ENCODE data around the gene OPRM1.
"Not testable (repeated sequence)": the region's sequence is repeated elsewhere in the genome, so short reads cannot be mapped to it uniquely, and the experiment has no call there.

Gene OPRM1

DNA sequence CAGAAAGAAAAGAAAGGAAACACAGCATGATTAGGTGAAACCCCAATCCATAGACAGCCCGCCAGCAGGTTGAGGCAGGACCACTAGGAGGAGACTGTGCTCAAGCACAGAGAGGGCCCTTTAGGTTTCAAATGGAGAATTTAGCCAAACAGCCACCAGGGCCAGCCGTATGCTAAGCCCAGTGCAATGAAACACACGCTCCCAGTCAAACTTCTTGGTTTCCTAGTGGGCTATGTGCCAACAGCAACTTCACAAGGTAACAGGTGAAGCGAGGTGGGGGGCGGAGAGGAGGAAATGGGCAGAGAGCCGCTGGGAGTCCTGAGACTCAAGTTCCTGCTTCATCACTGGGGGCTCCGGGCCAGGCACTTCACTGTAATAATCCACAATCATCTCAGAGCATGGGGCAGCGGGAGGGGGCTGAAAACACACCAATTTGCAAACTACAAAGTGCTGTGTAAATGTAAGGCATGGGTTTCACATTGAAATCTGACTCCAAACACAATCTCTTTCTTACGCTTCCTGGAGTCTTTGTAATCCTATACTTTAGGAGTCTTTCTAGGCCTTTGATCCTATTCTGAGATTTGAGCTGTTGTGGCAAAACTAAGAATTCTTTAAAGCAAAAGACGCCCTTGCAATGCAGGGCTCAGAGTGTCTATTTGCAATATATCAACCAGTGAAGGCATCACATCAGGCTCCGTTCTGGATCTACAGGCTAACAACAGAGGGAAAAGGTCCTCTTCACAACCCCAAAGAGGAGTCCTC, 117.3 kb downstream of the OPRM1 start:
- DNase-seq: peak; percentile 81

DNA sequence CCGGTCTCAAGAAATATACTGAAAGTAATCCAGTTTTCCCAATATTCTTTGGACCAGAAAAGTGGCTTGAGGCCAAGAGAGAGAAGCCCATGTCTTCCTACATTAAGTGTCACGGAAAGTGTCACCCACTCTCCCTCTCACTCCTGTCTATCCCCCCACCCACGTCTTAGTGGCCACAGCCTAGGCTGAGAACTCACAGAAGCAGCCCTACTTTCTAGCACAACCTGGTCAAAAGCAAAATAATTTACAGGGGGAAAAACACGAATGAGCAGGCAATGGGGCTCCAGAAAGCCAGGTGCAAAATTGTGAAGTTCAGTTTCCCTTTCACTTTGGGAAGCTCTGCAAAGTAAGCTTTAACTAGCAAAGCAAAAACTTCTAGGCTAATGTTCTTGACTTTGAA, 118.0 kb downstream of the OPRM1 start:
- no peak for DNase-seq

DNA sequence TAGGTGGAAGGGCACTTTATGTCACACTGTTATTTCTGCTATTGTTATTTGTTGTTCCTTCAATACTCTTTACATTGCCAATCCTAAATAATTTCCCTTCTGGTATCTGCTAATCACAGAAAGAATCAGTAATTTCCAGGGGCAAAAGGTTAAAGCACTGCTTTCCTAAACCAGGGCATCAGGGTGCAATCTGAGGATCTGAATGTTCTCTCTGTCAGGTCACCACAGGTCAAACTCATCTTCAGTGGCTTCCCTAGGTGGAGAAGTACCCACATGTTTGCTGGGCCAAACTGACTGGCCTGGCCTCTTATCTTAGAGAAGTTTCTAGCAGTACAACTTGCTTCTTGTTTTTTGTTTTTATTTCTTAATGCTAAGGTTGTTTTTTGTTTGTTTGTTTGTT, 118.7 kb downstream of the OPRM1 start:
- no peak for DNase-seq

DNA sequence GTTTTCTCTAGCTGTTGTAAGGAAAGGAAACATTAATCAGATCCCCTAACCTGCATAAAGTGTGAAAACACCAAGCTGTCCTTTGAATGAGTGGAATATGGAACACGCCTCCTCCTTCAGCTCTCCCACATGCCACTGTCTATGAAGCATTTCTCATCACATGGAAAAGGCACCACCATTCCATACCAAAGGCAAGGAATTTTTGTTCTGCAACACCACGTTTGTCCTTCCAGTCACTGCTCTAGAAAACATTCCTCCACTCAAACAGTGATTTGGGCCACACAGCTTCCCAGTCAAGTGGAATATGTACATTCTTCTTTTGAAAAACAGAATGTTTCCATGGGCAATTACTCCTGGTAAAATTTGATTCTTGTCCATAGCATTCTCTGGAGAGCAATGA, 120.1 kb downstream of the OPRM1 start:
- no peak for DNase-seq

DNA sequence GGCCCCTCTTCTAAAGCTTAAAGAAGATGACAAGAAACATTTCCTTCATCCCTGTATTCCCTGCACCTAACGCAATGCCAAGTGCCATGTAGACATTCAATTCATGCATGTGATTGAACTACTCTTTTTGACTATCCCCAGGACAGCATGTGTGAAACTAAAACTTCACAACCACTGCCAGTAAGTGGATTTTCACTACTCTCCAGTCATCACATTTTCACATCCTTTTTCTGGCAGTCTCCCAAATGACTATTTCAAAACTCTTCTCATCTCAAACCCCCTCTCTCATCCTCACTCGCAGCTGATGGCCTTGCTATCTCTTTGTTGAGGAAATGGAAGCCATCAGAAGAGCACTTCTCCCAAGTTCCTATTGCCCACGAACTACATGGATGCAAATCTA, 122.6 kb downstream of the OPRM1 start:
- no peak for DNase-seq

DNA sequence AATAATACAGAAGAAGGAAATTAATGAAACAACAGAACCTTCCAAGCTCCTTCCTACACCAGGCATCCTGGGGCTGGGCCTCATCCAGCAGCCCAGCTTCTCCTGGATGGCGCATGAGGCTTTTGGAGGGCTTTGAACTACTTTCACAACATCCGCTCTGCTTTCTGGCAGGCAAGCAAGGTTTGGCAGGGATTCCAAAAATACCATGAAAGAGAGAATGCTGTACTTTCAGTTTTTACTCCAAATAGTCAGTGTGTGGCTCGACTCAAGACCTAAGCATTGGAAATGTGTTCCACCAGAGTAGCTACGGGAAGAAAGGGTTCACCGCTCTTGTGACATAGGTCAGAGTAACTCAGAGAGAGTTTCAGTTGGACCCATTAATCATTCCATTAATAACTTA, 125.4 kb downstream of the OPRM1 start:
- no peak for DNase-seq

DNA sequence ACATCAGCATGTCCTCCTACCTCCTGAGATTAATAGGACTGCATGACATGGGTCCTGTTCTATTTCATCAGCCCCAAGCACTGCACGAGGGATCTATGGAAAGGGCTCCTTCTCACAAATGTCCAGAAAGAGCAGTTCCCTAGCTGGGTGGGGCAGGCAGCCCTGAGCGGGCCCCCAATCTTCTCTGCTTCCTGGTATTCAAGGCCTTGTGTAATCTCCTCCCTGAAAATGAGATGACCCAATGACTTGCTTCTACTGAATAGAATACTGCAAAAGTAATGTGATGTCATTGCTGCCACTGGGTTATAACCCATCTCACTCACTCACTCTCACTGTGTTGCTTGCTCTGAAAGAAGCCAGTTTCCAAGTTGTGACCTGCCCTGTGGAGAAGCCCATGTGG, 126.4 kb downstream of the OPRM1 start:
- no peak for DNase-seq

DNA sequence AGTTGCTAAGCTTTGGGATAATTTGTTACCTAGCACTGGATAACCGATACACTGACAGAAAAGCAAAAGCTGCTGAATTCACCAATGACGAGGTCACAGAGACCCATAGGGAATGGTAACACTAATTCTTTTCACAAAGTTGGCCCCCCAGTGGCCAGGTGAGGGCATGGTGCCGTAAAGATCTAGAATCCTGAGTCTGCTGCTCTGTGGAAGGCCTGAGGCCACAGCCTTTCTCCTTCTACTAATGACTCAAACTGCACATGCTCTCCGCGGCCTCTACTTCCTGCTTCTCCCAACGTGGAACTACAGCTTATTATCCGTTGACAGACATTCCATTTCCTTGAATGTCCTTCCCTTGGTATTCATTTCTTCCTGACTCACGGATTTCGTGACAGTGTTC, 127.1 kb downstream of the OPRM1 start:
- no peak for DNase-seq

DNA sequence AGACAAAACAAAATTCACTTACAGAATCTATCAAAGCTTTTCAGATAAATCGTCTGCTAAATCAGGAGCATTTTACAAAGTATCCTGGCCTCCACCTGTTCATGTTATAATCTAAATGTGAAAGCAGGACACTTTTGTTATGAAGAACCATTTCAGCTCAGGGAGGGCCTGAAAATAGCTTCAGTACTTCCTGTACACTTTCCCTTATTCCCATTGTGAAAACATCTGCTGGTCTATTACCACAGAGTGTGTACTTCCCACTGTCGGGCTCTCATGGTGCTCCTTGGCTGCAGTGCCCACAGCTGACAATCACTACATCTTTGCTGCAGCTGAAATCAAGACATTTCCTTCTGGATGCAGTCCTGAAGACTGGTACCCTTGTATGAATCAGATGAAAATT, 128.1 kb downstream of the OPRM1 start:
- no peak for DNase-seq

DNA sequence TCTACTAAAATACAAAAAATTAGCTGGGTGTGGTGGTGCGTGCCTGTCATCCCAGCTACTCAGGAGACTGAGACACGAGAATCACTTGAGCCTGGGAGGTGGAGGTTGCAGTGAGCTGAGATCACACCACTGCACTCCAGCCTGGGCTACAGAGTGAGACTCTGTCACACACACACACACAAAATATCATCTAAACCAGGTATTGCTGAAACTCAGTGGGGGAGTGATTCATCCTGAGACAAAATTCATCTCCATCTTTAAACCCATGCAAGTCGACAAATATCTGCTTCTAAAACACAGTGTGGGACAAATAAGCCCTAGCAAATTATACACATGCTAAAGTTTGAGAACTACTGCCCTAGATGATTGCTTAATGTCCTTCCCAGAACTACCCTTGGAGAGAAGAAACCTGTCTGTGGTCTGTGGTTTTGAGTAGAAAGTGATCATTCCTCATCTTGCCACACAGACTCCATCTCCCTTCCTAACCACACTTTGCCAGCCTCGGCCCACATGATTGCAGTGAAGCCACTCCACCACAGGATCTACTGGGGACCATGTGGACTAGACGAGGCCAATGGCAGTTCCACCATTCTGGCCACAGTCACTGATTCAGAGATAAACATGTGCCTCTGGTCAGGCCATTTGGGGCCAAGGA, 130.3 kb downstream of the OPRM1 start:
- no peak for DNase-seq

DNA sequence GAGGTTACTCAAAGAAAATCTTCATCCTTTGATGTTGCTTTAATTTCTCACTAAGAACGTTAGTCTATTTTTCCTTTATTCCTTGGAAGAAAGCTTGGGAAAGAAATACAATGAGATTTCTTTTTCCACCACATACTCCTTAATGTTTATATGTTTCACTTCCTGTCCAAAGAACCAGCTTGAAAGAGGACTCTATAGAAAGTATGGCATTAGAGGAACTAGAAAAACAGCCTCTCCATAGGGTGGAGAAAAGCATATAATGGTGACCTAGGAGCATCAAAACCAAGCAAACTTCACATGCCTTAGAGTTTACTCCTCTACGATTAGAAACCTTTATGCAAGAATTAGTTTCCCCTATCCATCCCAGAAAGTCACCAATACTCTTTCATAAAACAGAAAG, 131.1 kb downstream of the OPRM1 start:
- no peak for DNase-seq

DNA sequence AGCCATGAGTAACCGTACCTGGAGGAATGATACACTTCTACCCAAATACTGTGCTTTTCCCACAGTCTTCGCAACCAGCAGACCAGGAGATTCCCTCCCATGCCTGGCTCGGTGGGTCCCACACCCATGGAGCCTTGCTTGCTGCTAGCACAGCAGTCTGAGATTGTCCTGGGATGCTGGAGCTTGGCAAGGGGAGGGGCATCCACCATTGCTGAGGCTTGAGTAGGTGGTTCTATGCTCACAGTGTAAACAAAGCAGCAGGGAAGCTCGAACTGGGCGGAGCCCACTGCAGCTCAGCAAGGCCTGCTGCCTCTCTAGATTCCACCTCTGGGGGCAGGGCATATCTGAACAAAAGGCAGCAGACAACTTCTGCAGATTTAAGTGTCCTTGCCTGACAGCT, 133.4 kb downstream of the OPRM1 start:
- DNase-seq: not testable (repeated sequence)

DNA sequence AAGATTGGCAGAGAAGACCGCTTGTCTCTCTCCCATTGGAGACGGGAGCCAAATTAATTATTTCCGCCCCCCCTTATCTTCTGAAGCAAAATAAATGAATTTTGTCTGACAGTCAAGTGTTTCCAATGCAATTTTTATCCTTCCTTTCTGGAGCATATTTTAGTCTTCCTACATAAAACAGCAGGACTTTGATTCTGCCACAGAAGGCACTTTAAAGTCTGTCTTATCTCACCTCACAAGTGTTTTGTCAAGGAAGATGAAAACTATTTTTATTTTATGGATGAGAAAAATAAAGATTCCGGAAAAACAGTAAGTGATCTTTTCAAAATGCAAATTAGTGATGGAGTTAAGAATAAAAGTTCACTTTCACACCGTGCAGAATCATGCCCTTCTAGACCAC, 140.4 kb downstream of the OPRM1 start:
- no peak for DNase-seq

DNA sequence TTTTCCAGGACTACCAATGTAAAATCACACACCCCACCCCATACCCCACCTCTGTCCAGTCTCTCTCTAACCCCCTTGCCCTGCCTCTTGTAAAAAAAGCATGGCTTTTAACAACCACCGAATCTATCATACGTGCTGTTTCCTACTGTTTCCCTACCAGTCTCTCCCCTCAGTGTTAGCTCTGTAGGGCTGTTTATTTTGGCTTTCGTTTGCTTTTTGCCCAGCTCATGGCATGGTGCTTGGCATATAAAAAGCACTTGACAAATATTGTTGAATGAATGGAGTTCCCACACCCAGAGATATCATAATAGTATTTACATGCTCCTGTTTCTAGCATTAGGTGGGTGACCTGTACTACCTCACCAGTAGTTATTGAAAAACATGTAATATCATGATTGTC, 148.2 kb downstream of the OPRM1 start:
- DNase-seq: no peak

DNA sequence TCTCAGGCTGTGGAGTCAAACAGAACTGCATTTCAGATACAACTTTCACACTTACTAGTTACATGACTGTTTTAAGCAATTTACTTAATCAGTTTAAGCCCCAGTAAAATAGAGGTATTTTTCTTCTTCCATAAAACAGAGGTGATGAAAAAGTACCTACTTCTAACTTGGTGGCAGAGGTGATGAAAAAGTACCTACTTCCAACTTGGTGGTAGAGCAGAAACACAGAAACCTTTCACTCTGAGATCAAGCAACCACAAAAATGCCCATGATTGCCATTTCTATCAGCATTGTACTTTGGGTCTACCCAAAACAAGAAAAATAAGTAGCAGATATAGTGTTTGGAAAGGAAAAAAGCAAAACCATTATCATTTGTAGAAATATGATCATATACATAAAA, 148.7 kb downstream of the OPRM1 start:
- DNase-seq: no peak

DNA sequence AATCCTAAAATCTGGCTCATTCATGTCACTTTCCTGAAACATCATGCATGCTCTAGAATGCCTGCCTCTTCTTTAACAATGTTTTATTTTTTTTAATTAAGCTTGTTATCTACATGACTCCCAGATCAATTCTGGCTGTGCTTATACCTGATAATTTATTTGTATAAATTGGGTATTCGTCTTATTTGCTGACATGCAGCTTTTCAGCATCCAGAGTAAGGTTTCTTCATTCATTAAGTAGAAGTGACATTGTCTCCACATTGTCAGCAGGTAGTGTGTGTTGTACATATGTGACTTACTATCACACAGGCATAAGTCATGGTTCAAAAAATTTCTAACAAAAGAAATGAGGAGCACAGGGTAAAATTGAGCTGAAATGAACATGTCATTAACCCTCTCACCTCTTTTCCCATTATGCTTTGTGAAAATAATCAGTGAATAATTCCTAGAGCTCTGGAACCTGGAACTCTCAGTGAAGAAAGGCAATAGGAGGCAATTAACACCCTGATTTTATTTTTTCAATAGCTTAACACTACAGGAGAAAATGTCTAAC, 157.4 kb downstream of the OPRM1 start:
- DNase-seq: no peak

DNA sequence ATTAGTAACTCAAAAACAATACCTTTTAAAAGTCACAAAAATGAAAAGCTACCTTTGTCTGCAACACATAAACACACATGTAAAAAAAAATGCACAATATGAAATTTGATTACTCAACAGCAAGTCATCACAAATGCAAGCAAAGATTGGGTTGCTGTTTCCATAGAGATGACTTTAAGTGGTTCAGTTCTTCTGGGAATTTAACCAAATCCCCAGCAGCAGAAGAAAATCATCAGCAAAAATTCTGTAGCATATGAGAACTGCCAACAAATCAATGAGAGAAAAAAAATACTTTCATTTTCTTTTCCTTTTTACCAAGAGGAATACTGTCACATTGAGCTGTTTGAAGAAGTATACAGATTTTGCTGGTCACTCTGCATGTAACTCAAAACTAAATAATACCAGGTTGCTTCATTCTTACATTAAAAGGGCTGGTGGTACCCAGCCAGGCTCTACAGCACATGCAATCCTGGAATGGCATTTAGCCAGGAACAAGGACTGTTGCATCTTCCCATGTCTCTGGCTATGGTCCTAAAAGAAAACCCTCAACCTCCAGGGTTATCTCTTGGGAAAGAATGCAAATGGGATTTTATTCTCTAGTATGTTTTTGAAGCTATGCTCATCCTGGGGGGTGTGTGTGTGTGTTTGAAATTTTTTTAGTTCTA, 158.3 kb downstream of the OPRM1 start:
- no peak for DNase-seq

DNA sequence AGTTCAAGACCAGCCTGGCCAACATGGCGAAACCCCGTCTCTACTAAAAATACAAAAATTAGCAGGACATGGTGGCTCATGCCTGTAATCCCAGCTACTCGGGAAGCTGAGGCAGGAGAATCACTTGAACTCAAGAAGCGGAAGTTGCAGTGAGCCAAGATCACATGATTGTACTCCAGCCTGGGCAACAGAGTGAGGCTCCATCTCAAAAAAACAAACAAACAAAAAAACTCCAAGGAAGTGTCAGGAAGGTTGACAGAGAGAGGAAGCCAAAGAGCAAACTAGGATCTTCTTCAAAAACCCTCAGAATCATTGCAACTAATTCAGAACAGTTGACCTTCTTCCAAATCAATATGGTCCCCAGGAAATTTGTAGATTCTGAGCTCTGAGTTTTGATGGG, 162.6 kb downstream of the OPRM1 start:
- not testable (repeated sequence) for DNase-seq

DNA sequence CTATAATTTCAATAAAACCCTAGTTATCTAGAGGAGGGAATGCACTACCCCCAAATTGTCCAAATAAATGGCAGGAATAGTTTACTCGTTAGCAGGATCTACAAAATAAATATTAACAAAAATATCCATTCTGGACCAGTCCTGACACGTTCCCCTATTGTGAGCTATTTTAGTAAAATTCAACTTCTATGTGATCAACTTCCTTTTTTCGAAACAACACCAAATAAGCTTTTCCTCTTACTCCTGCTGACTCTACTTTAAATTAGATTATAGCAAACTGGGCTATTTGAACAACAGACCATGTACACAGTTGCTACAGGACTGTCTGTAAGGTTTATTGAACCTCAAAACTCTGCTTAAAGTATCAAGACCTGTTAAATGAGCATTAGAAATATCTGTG, 163.3 kb downstream of the OPRM1 start:
- DNase-seq: no peak

DNA sequence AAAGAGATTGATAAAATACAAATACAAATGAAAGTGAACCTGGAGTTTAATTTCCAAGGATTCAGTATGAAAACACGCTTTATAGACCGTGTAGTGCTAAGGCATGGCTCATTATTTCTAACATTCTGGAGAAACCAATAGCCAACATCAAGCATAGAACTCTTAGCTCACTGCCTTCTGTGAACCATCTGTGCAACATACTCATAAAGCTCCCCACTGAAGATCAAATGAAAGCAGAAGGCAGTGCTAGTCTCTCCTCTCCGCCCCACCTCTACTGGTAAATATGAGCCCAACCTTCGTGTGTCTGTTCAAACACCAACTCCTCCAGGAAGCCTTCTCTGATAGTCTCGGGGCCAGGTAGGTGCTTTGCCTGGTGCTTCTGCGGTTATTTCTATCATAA, 163.9 kb downstream of the OPRM1 start:
- no peak for DNase-seq

DNA sequence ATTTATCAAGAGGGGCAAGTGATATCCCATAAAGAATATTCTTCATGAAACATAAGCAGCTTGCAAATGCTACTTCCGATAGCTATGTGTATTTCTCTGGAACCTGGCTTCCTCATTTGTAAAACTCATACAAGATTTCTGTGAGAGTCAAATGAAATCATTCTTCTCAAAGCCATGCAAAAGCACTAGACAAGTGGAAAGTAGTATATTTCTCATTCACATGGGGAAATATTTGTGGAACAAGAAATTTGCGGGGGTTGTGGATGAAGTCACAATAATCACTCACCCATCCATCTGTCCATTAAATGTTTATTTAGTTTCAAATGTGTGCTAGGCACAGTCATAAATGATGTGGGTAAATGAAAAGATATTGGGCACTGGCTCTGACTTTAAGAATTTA, 167.1 kb downstream of the OPRM1 start:
- no peak for DNase-seq

DNA sequence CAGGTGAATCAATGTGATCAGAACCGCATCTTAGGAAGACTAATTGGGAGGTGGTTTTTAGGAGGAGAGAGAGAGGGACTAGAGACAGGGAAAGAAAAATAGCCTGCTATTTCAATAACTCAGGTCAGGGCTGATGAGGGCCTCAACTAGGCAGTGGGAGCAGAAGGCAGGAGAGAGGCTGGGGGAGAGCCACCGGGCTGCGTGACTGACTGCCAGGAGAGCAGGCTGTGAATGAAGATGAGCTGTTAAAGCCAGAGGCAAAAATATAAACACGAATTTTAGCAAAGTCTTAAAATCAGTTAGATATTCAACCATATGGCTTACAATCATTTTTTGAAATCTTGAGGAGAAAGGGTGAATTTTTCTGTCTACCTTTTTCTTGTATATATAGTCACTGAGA, 168.0 kb downstream of the OPRM1 start:
- no peak for DNase-seq

DNA sequence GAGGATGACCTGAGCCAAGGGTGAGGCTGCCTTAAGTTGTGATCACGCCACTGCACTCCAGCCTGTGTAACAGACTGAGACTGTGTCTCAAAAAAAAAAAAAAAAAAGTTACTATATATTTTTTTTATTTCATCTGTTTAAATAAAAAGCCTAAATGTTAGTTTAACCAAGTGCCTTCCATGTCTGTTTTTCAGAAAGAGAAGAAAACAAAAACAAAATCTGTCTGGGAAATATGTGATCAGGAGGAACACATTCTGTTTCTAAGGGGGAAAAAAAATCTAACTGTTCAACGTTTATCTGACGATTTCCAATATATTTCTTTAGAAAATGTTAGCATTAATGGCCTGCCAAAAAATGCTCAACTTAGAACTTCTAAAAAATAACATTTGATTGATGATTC, 170.5 kb downstream of the OPRM1 start:
- DNase-seq: no peak

DNA sequence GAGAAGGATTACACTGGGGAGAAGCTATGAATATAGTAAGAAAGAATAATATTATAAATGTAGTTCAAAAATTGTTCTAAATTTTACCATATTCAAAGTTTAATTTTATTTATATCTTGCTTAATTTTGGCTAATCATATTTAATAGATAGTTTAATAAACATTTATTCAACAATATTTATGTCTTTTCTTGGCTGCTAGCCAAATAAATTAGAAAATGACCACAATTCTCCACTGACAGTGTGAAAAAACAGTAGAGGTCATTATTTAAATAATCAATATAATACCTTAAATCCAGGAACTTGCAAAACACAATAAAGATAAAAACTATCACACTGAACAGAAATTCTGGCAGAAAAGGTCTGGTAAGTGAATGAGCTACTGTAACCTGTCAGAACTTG, 171.6 kb downstream of the OPRM1 start:
- DNase-seq: no peak

All from activated CD8-positive, alpha-beta memory T cell treated with anti-CD3 and anti-CD28 coated beads for 24 hours (primary cell).